Measurements from ENCODE around the gene PTGFR. TPM values are rescaled to one million over a fixed set of nuclear protein-coding genes. Genes with fewer than 3 reads are reported as not detected.

PTGFR gene, protein sequence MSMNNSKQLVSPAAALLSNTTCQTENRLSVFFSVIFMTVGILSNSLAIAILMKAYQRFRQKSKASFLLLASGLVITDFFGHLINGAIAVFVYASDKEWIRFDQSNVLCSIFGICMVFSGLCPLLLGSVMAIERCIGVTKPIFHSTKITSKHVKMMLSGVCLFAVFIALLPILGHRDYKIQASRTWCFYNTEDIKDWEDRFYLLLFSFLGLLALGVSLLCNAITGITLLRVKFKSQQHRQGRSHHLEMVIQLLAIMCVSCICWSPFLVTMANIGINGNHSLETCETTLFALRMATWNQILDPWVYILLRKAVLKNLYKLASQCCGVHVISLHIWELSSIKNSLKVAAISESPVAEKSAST
- 27.3 TPM for total RNA-seq

DNA sequence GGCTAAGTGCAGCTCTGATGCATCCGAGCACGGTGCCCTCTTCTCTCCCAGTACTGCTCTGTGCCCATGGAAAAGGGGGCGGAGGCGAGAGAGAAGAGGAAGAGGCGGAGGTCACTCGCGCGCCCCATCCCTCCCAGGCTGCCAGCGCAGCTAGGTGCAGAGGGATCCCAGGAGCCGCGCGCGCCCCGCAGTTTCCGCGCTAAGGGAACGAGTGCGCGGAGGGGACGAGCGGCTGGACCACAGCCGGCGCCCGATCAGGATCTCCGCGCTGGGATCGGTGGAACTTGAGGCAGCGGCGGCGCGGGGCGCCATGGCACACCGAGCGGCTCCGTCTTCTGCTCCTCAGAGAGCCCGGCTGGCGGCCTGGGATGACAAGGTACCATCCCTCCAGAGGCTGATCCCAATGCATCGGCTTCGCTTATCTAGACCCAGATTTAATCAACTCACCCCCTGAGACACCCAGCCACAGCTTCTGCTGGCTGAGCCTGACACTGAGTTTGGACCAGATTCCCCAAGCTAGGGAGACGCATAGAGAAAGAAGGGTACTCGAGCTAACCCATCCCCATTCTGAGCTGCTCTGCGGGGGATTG is at the start of gene PTGFR:
Gene PTGFR, plus strand, starts transcription at position 114 of the 590 bp plus-strand sequence. CDS start 1,770 bp downstream, outside the sequence.
- peak; percentile 57 for DNase-seq

GRCh38 chr1:78441921-78442320 is 48.9 kb upstream of the PTGFR start:
- no peak for DNase-seq

GRCh38 chr1:78447086-78447485 is 43.7 kb upstream of the PTGFR start:
- DNase-seq: no peak

- no peak for DNase-seq
Measured at GRCh38 chr1:78464449-78464891, 26.3 kb upstream of the PTGFR start.

GRCh38 chr1:78465143-78465542 is 25.6 kb upstream of the PTGFR start:
- no peak for DNase-seq

DNA sequence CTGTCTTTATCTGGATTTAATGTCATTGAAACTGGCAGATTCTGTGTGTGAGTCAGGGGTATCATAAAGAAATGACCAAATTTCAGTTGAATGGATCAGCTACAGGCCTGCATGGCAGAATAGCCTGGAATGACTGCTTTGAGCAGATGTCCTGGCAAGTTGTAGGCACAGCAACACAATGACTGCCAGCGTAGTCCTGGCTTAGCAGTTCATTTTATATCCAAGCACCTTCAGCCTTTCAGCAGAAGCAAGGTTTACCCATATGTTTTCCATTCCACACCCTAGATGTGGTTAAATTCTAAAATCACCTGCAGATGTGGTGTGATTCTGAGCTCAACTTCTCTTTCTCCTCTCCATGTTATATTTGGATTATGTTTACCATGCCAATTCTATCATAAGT is 22.3 kb upstream of the PTGFR start:
- DNase-seq: peak; percentile 13

DNA sequence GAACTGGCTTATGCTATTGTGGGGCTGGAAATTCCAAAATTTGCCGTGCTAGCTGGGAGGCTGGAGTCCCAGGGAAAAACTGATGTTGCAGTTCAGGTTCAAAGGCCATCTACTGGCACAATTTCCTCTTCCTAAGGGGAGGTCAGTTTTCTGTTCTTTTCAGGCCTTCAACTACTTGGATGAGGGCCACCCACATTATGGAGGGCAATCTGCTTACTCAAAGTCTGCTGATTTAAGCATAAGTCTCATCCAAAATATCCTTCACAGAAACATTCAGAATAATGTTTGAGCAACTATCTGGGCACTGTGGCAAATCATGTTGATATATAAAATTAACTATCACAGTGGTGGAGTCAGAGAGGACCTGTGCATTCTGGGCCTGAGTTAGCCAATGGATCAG is 21.2 kb upstream of the PTGFR start:
- DNase-seq: no peak

DNA sequence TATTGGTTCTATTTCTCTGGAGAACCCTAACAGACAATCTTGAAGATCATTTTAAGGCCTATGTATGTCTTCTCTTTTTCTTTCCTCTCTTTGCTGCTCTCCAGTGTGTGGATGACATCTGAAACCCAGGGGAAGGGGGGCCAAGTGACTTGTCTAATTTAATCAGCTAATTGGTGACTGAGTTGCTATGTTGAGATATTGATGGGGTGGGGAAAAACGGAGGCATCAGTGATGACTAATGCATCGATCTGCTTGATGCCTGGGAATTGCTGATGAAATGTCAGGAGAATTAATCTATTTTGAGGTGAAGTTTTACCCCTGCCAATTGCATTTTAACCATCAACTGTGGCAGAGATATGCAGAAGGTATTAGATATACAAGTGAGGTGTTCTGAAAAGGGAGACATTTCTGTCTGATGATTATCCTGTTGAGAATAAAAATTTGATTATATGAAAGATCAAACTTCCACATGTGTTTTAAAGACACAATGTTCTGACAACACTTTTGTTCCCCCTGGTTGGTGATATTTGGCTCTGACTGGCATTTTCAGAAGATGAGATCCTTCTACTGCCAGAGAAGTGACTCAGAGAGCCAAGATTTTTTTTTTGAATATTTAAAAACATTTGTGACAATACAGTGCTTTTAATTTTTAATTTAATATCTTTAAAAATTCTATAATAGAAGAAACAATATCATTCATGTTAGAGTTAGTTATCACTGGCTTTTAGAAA is 18.7 kb upstream of the PTGFR start:
- DNase-seq: no peak

DNA sequence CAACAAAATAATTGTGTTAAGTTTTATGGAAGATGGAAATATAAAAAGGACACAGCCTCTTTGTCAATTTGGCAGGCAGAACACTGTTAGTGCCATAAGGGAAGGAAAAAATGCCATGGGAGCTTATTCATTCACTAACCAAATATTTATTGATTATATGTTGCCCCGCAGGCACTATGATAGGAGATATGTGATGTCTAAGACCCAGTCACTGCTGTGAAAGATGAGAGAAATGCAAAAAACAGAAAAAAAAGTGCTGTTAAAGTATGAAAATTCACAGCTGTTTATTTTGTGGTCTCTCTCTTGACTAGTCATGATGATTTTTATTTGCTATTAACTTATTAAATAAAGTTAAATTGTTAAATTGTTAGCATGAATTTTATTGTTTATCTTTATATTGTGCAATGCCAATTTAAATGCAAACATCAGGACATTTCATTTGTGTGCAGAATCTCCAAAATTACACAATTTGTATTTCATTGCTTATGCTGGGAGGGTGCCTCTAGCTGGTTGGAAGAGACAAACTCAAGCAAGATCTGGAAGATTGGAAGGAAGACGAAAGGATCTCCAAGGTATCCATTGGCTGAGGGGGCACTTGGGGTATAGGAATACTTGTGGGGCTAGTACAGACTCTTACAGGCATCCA is 17.8 kb upstream of the PTGFR start:
- no peak for DNase-seq

GRCh38 chr1:78474092-78474491 is 16.7 kb upstream of the PTGFR start:
- DNase-seq: no peak

- DNase-seq: no peak
Measured at GRCh38 chr1:78475888-78476610, 14.7 kb upstream of the PTGFR start.

GRCh38 chr1:78483903-78484302 is 6.9 kb upstream of the PTGFR start:
- no peak for DNase-seq

- DNase-seq: peak; percentile 77
Measured at GRCh38 chr1:78491451-78492071, 787 bp downstream of the PTGFR start.

DNA sequence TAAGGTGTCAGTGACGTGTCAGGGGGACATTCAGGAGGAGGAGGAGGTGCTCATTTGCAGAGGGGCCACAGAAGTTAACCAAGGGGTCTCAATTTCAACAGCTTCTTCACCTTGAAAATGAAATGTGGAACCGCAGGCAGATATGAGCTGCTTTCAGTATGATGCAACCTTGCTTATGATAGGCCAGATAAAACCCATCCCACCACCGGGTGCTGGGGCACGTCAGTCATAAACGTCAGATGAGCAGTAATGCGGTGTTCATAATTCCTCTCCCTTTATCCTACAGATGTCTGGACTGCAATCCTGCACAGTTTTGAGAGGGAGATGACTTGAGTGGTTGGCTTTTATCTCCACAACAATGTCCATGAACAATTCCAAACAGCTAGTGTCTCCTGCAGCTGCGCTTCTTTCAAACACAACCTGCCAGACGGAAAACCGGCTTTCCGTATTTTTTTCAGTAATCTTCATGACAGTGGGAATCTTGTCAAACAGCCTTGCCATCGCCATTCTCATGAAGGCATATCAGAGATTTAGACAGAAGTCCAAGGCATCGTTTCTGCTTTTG is 1.7 kb downstream of the PTGFR start:
- DNase-seq: peak; percentile 71

DNA sequence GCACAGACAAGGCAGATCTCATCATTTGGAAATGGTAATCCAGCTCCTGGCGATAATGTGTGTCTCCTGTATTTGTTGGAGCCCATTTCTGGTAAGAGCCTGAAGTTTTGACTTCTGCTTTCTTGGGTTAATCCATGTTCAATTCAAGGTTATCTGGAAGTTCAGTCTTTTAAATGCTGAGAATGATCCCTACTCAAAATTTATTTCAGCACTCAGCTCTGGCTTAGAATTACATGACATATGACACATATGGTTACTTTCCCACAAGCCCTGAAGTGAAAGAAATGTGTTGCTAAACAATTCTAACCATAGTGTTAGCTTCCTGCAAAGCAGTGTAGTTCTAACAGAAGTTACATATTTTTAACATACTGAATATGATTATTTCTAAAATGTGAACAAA is 2.7 kb downstream of the PTGFR start:
- DNase-seq: no peak

- DNase-seq: no peak
Measured at GRCh38 chr1:78497201-78497600, 6.4 kb downstream of the PTGFR start.

DNA sequence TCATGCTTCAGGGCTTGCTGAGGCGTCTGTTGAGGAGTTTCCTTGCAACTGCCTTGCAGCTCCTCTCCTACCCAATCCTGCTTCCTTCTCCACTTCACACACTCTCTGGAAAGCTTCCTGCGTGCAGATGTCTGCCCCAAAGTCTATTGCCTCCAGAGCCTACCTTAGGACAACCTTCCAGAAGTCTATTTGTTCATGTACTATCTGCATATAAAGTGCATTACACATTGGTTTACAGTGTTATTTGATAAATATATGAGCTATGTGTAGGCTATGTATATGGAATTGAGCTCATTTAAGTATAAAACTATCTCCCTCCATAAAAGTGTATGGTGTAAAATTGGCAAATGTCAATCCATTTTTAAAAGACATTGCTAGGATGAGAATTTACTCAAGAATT is 9.8 kb downstream of the PTGFR start:
- DNase-seq: no peak

GRCh38 chr1:78501203-78501602 is 10.4 kb downstream of the PTGFR start:
- DNase-seq: peak; percentile 34

DNA sequence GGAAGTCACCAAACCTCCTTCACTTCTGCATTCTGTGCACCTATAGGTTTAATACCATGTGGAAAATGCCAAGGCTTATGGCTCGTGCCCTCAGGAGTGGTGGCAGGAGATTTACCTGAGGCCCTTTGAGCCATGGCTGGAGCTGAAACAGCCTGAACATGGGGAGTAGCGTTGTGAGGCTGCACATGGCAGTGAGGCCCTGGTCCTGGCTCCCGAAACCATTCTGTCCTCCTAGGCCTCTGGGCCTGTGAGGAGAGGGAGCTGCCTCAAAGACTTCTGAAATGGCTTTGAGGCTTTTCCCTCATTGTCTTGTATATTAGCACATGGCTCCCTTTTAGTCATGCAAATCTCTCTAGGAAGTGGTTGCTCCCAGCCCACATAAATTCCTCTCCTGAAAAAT is 20.6 kb downstream of the PTGFR start:
- DNase-seq: no peak

GRCh38 chr1:78516716-78517115 is 25.9 kb downstream of the PTGFR start:
- DNase-seq: no peak

DNA sequence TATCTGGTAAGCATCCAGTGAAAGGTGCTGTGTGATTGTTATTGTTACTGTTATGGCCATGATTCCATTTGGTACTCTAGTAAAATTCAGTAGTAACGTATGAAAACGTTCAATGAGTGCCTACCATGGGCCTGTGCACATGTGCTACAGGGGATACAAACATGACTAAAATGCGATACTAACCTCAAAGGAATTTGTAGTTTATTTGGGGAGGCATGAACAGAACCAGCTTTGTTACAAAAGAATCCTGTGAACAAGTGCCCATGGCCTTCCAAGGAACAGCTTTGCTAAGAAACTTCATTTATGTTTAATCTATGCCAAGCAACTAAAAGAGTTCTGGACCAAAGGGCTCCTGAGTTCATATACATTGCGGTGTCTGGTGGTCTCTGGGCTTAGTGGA is 28.7 kb downstream of the PTGFR start:
- no peak for DNase-seq

All from tongue (tissue), 2 donors.